HepG2 (cell line): ENCODE data around the gene CLDN9. TPM values are rescaled to one million over a fixed set of nuclear protein-coding genes. Genes with fewer than 3 reads are reported as not detected.

Experiments
- ARHGAP35 ChIP-seq: sonication (generic); formaldehyde crosslinking; IDR thresholded peaks from 2 replicates; pipeline ENCODE4 v1.9.0; 2022; ENCODE audit warnings: mild to moderate bottlenecking, inconsistent platforms, moderate library complexity, missing genetic modification reagents, borderline replicate concordance
- CTCF ChIP-seq: sonication (generic); formaldehyde crosslinking; IDR thresholded peaks from 2 replicates; pipeline ENCODE4 v1.5.0; 2020; ENCODE audit warnings: mild to moderate bottlenecking, missing genetic modification reagents, moderate library complexity
- DMTF1 ChIP-seq: sonication (generic); formaldehyde crosslinking; IDR thresholded peaks from 2 replicates; pipeline ENCODE4 v1.4.0; 2020; ENCODE audit warnings: mild to moderate bottlenecking, missing genetic modification reagents
- FLYWCH1 ChIP-seq: sonication (generic); formaldehyde crosslinking; IDR thresholded peaks from 2 replicates; pipeline ENCODE4 v1.8.1; 2023; ENCODE audit warnings: mild to moderate bottlenecking, missing genetic modification reagents
- GPBP1L1 ChIP-seq: sonication (generic); formaldehyde crosslinking; IDR thresholded peaks from 2 replicates; pipeline ENCODE4 v1.5.0; 2020; ENCODE audit warnings: mild to moderate bottlenecking, missing genetic modification reagents
- HNRNPL ChIP-seq: fragments of 200-400 bp; formaldehyde crosslinking; IDR thresholded peaks from 2 replicates; pipeline ENCODE4 v1.6.1; 2017; ENCODE audit warnings: mild to moderate bottlenecking, low read depth, low read length
- HOXA5 ChIP-seq: sonication (generic); formaldehyde crosslinking; IDR thresholded peaks from 2 replicates; pipeline ENCODE4 v1.4.0; 2020; ENCODE audit warnings: missing genetic modification reagents
- ISL2 ChIP-seq: sonication (generic); formaldehyde crosslinking; IDR thresholded peaks from 2 replicates; pipeline ENCODE4 v1.5.0; 2020; ENCODE audit warnings: missing genetic modification reagents
- JUN ChIP-seq: sonication (generic); formaldehyde crosslinking; IDR thresholded peaks from 2 replicates; pipeline ENCODE4 v1.4.0; 2020; ENCODE audit warnings: mild to moderate bottlenecking, missing genetic modification reagents
- KAT2B ChIP-seq: fragments of 150-350 bp; IDR thresholded peaks from 2 replicates; pipeline ENCODE4 v1.6.1; 2014; ENCODE audit warnings: low read depth, low read length, borderline replicate concordance
- KDM6A ChIP-seq: IDR thresholded peaks from 2 replicates; pipeline ENCODE4 v1.6.1; 2016; ENCODE audit warnings: low read depth
- MEF2D ChIP-seq: sonication (generic); formaldehyde crosslinking; IDR thresholded peaks from 2 replicates; pipeline ENCODE4 v1.5.1; 2020; ENCODE audit warnings: mild to moderate bottlenecking, missing genetic modification reagents
- NFE2L2 ChIP-seq: fragments of 150-350 bp; IDR thresholded peaks from 2 replicates; pipeline ENCODE4 v1.6.1; 2014; ENCODE audit warnings: low read length
- PAWR ChIP-seq: sonication (generic); formaldehyde crosslinking; IDR thresholded peaks from 2 replicates; pipeline ENCODE4 v1.4.0; 2020; ENCODE audit warnings: missing genetic modification reagents, mild to moderate bottlenecking, borderline replicate concordance
- POLR2A ChIP-seq, 2 experiments: IDR thresholded peaks; 2 replicates each; pipeline ENCODE4 v1.6.1; 2011; ENCODE audit warnings: low read depth in 2 of 2, low read length in 2 of 2, mild to moderate bottlenecking in 1 of 2, moderate library complexity in 1 of 2; ENCODE audit not compliant: insufficient read depth in 1 of 2
- PPARG ChIP-seq: conservative IDR thresholded peaks from 2 replicates; pipeline ENCODE4 v1.6.1; 2016; ENCODE audit warnings: missing biosample characterization, missing genetic modification reagents
- SNRNP70 ChIP-seq: fragments of 200-400 bp; formaldehyde crosslinking; IDR thresholded peaks from 2 replicates; pipeline ENCODE4 v1.6.1; 2017; ENCODE audit warnings: mild to moderate bottlenecking, low read depth, low read length, moderate library complexity
- ZBTB20 ChIP-seq: sonication (generic); formaldehyde crosslinking; IDR thresholded peaks from 2 replicates; pipeline ENCODE4 v1.8.1; 2023; ENCODE audit warnings: missing genetic modification reagents, low read depth, mild to moderate bottlenecking, borderline replicate concordance
- ZFP1 ChIP-seq: IDR thresholded peaks from 2 replicates; pipeline ENCODE4 v1.6.1; 2016
- ZFP41 ChIP-seq: sonication (generic); formaldehyde crosslinking; IDR thresholded peaks from 2 replicates; pipeline ENCODE4 v1.4.0; 2020; ENCODE audit warnings: mild to moderate bottlenecking, missing genetic modification reagents, borderline replicate concordance
- ZFY ChIP-seq: sonication (generic); formaldehyde crosslinking; IDR thresholded peaks from 2 replicates; pipeline ENCODE4 v1.4.0; 2020; ENCODE audit warnings: missing genetic modification reagents
- ZNF441 ChIP-seq: sonication (generic); formaldehyde crosslinking; IDR thresholded peaks from 2 replicates; pipeline ENCODE4 v1.7.0; 2021; ENCODE audit warnings: missing genetic modification reagents, borderline replicate concordance
- ZNF547 ChIP-seq: sonication (generic); formaldehyde crosslinking; IDR thresholded peaks from 2 replicates; pipeline ENCODE4 v1.5.1; 2020; ENCODE audit warnings: mild to moderate bottlenecking, missing genetic modification reagents
- ZNF550 ChIP-seq: sonication (generic); formaldehyde crosslinking; IDR thresholded peaks from 2 replicates; pipeline ENCODE4 v1.4.0; 2020; ENCODE audit warnings: mild to moderate bottlenecking, missing genetic modification reagents, borderline replicate concordance
- ZNF747 ChIP-seq: sonication (generic); formaldehyde crosslinking; IDR thresholded peaks from 2 replicates; pipeline ENCODE4 v1.8.1; 2023; ENCODE audit warnings: missing genetic modification reagents, mild to moderate bottlenecking, borderline replicate concordance
- ZSCAN20 ChIP-seq: sonication (generic); formaldehyde crosslinking; IDR thresholded peaks from 2 replicates; pipeline ENCODE4 v1.4.0; 2020; ENCODE audit warnings: missing genetic modification reagents, mild to moderate bottlenecking, borderline replicate concordance
- polyA plus RNA-seq, 8 experiments: library from polyadenylated mRNA; depleted of rRNA in 3 of 8; stranded (reverse) in 7 of 8; unstranded in 1 of 8; fragments of >200 nt; fragmentation: Illumina TruSeq in 4 of 8; extraction: Trizol in 4 of 8; gene quantifications; 2 replicates each; pipeline versions ENCODE4 v1.2.1 to v1.2.3, GENCODE V29; 2011 to 2016; ENCODE audit warnings: low read depth in 4 of 8, missing spikeins in 1 of 8, mixed read lengths in 1 of 8; ENCODE audit not compliant: insufficient read depth in 1 of 8
- total RNA-seq, 5 experiments: library from RNA; depleted of rRNA; stranded (reverse); fragments of >200 nt; fragmentation: Illumina TruSeq; extraction: Trizol; gene quantifications; 2 replicates each; pipeline ENCODE4 v1.2.3, GENCODE V29; 2016; ENCODE audit warnings: low read depth in 1 of 5

CLDN9 gene
- total and polyA plus RNA-seq, 2 of the 13 experiments (the other 11 are each of a cell fraction or from before 2014, with no cell fraction given): 0.15 to 0.26 TPM

GRCh38 chr16:3059041-3059722 lies 46.5 kb downstream of the CLDN9 start (continued):
- TF ChIP-seq JUN (CRISPR knock-in tag): peak; percentile 33; the same call in 1 of the 2 replicates
- no peak for TF ChIP-seq HNRNPL
- TF ChIP-seq ZFY: peak; percentile 69
- TF ChIP-seq ZNF550: 0 out of 2 replicates have a peak, but pooled peaks have one; percentile 26
- TF ChIP-seq ZNF747 (CRISPR knock-in tag): no peak; the same call in 1 of the 2 replicates
- TF ChIP-seq ZBTB20: no peak; the same call in 1 of the 2 replicates
- TF ChIP-seq ZNF547 (CRISPR knock-in tag): peak; percentile 73
- no peak for TF ChIP-seq MEF2D (CRISPR knock-in tag)
- TF ChIP-seq CTCF (CRISPR knock-in tag): peak; percentile 88
- no peak for TF ChIP-seq FLYWCH1 (CRISPR knock-in tag)
- no peak for TF ChIP-seq PAWR (CRISPR knock-in tag)
- TF ChIP-seq ZNF441 (CRISPR knock-in tag): no peak; the same call in 1 of the 2 replicates
- TF ChIP-seq GPBP1L1 (CRISPR knock-in tag): no peak
- TF ChIP-seq ZFP1 (CRISPR knock-in tag): no peak
- TF ChIP-seq DMTF1 (CRISPR knock-in tag): no peak
- TF ChIP-seq NFE2L2: no peak
- TF ChIP-seq ZFP41: no peak
- TF ChIP-seq KDM6A: no peak
- peak; percentile 34 to 84; a peak in 3 of 4 replicates for TF ChIP-seq POLR2A (IDR thresholded peaks at IDR 0.05; ENCODE audit: insufficient read depth in 1 of 2, low read depth in 2 of 2, low read length in 2 of 2)
- TF ChIP-seq ARHGAP35 (CRISPR knock-in tag): peak; percentile 22; the same call in 1 of the 2 replicates
- TF ChIP-seq HOXA5: peak; percentile 72; the same call in 1 of the 2 replicates
- no peak for TF ChIP-seq KAT2B
- no peak for TF ChIP-seq SNRNP70
- TF ChIP-seq PPARG (CRISPR knock-in tag): no peak
- 0 out of 2 replicates have a peak, but pooled peaks have one; percentile 50 for TF ChIP-seq ZSCAN20 (CRISPR knock-in tag)
- no peak; the same call in 1 of the 2 replicates for TF ChIP-seq ISL2 (CRISPR knock-in tag)
